Stimulated activated naive B cell treated with anti-CD40 and anti-IgM and Interleukin-4, amounts not matched to agents 10 μg/mL and 1 μg/mL and 100 μg/mL, for 72 hours (primary cell): ENCODE results near the gene IVNS1ABP.
"Not testable (repeated sequence)": the region's sequence is repeated elsewhere in the genome, so short reads cannot be mapped to it uniquely, and the experiment has no call there.

ENCODE experiments used
- ATAC-seq, 2 donors: fragments of 150-1000 bp; cut with Tn5 transposase; replicated peaks; 2 replicates each; pipeline ENCODE4 v1.10.0; 2021; ENCODE audit warnings: moderate library complexity in 1 of 2
- DNase-seq: peaks from one replicate; pipeline ENCODE4 v3.0.0; 2021
- H3K27ac Mint-ChIP-seq: one replicate; pipeline ENCODE4 v1.8.0; 2022; ENCODE audit warnings: mild to moderate bottlenecking, mixed read lengths
- H3K27me3 Mint-ChIP-seq, 2 donors: one replicate each; pipeline ENCODE4 v1.8.0; 2022; ENCODE audit warnings: mixed read lengths in 2 of 2
- H3K36me3 Mint-ChIP-seq, 2 donors: one replicate each; pipeline ENCODE4 v1.8.0; 2022; ENCODE audit warnings: mixed read lengths in 2 of 2, mild to moderate bottlenecking in 1 of 2
- H3K4me1 Mint-ChIP-seq, 2 donors: one replicate each; pipeline ENCODE4 v1.8.0; 2022; ENCODE audit warnings: mixed read lengths in 2 of 2, mild to moderate bottlenecking in 1 of 2
- H3K4me3 Mint-ChIP-seq, 2 donors: one replicate each; pipeline ENCODE4 v1.8.0; 2022; ENCODE audit warnings: mild to moderate bottlenecking in 2 of 2, mixed read lengths in 2 of 2, moderate library complexity in 1 of 2
- H3K9me3 Mint-ChIP-seq, 2 donors: one replicate each; pipeline ENCODE4 v1.8.0; 2022; ENCODE audit warnings: mixed read lengths in 2 of 2, mild to moderate bottlenecking in 1 of 2

IVNS1ABP gene

GRCh38 chr1:185343306-185343705 is 26.3 kb upstream of the IVNS1ABP start:
- H3K4me1 Mint-ChIP-seq, result peaks cover 29 to 40% of the 10 kb centered on the region in 2 donors
- ATAC-seq, result no peak
- H3K27ac Mint-ChIP-seq, result no peak overlapping the region
- no peaks in the 10 kb centered on the region for H3K9me3 Mint-ChIP-seq
- no peaks in the 10 kb centered on the region for H3K27me3 Mint-ChIP-seq
- H3K4me3 Mint-ChIP-seq, result no peak overlapping the region
- DNase-seq, result no peak
- no peaks in the 10 kb centered on the region for H3K36me3 Mint-ChIP-seq

- H3K4me3 Mint-ChIP-seq, result no peak overlapping the region
- H3K4me1 Mint-ChIP-seq, result peaks cover 29 to 40% of the 10 kb centered on the region in 2 donors
- no peaks in the 10 kb centered on the region for H3K36me3 Mint-ChIP-seq
- ATAC-seq (no peak), DNase-seq (no peak)
- no peaks in the 10 kb centered on the region for H3K27me3 Mint-ChIP-seq
- no peak overlapping the region for H3K27ac Mint-ChIP-seq
- no peaks in the 10 kb centered on the region for H3K9me3 Mint-ChIP-seq
These were observed 25.7 kb upstream of the IVNS1ABP start for GRCh38 chr1:185342672-185343259.

- Mint-ChIP-seq H3K27ac (no peak overlapping the region), H3K4me1 (peaks cover 29 to 45% of the 10 kb centered on the region in 2 donors), H3K36me3 (no peaks in the 10 kb centered on the region), H3K27me3 (no peaks in the 10 kb centered on the region), H3K4me3 (no peak overlapping the region), H3K9me3 (no peaks in the 10 kb centered on the region)
- DNase-seq (no peak), ATAC-seq (no peak)
These were observed 25.0 kb upstream of the IVNS1ABP start for GRCh38 chr1:185342017-185342416.

- H3K27ac Mint-ChIP-seq, result no peak overlapping the region
- no peak for DNase-seq
- H3K4me3 Mint-ChIP-seq, result no peak overlapping the region
- no peaks in the 10 kb centered on the region for H3K36me3 Mint-ChIP-seq
- ATAC-seq, result no peak
- peaks cover 28 to 39% of the 10 kb centered on the region in 2 donors for H3K4me1 Mint-ChIP-seq
- H3K27me3 Mint-ChIP-seq, result no peaks in the 10 kb centered on the region
- no peaks in the 10 kb centered on the region for H3K9me3 Mint-ChIP-seq
These were observed 24.2 kb upstream of the IVNS1ABP start for GRCh38 chr1:185341196-185341781.

DNA sequence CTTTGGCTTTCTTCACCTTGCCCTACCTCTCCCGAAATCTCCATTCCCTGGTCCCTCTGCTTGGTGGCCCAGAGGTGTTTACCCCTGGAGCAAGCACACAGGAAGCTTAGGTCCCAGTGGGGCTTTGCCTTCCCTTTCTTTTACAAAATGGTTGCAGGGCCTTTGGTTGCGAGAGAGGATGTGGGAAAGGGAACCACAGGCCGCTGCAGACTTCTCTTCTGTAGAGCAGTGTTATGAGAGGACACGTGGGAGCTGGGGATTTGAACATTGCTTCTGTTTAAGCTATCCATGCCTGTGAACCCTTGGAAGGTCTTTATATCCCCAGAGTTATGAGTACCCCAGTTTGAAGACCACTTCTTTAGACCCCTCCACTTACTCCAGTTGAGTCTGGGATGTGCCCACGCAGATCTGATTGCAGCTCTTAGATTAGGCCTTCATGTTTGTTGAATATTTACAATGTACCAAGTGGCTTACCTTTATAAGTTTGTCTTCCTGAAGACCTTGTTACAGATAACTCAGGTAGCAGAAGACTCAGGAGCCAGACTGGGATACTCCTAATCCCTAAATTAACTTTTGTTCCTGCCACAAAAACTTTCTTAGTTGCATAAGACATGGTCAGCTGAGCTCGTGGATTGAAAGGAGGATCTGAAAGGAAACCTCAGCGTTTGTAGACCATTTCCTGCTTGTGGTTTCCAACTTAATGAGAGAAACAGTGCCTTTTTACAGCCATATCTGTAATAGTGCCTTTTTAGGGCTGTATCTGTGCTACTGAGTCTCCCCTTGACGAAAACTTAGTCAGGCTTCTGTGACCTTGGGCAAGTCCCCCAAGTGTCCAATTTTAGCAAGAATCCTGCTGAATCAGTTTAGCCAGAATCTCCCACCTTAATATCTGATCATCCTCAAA is 21.9 kb upstream of the IVNS1ABP start:
- DNase-seq (peak; percentile 51), ATAC-seq (peak; percentile 95 to 97)
- no peaks in the 10 kb centered on the region for H3K9me3 Mint-ChIP-seq
- no peaks in the 10 kb centered on the region for H3K36me3 Mint-ChIP-seq
- H3K4me3 Mint-ChIP-seq, result peak overlapping the region; percentile 21 to 45
- H3K4me1 Mint-ChIP-seq, result peaks cover 21 to 25% of the 10 kb centered on the region in 2 donors
- peak overlapping the region; percentile 74 for H3K27ac Mint-ChIP-seq
- no peaks in the 10 kb centered on the region for H3K27me3 Mint-ChIP-seq

DNA sequence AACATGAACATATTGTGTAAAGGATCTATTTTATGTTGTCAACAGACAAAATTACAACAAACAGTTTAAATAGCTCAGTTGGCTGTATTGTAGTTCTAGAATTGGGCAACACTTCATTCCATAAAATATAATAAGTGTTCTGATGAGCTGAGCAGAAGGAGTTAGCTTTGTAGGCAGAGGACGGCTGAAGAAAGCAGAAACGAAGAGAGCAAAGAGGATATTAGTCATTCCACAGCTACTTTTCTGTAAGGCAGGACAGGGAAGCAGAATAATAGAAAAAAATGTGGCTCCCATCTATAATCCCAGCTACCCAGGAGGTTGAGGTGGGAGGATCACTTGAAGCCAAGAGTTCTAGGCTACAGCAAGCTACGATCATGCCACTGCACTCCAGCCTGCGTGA is 20.2 kb upstream of the IVNS1ABP start:
- DNase-seq, result no peak
- Mint-ChIP-seq H3K27ac (peak overlapping the region; percentile 17), H3K4me1 (peaks cover 21 to 25% of the 10 kb centered on the region in 2 donors), H3K4me3 (no peak overlapping the region), H3K9me3 (no peaks in the 10 kb centered on the region), H3K27me3 (no peaks in the 10 kb centered on the region), H3K36me3 (no peaks in the 10 kb centered on the region)
- ATAC-seq, result no peak

DNA sequence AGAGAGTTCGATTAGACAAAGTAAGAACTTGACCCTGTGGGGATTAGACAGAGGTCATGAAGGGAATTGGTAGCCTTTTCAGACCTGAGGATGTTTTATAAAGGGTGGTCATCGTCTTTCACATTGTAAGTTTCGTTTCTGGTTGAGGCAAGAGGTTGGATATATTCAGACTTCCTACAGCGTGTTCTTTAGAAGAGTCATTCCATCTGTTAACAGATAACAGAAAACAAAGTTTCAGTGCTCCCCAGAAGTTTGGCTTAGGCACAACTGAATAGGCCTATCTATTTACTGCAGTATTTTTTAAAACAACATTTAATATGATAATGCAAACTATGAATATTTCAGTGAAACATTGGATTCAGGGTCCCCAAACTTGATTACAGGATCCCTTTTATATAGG is 17.1 kb upstream of the IVNS1ABP start:
- H3K9me3 Mint-ChIP-seq, result no peaks in the 10 kb centered on the region
- H3K4me3 Mint-ChIP-seq, result no peak overlapping the region
- H3K4me1 Mint-ChIP-seq, result peaks cover 7 to 15% of the 10 kb centered on the region in 2 donors
- no peaks in the 10 kb centered on the region for H3K36me3 Mint-ChIP-seq
- DNase-seq, result no peak
- no peaks in the 10 kb centered on the region for H3K27me3 Mint-ChIP-seq
- H3K27ac Mint-ChIP-seq, result no peak overlapping the region
- ATAC-seq, result no peak

DNA sequence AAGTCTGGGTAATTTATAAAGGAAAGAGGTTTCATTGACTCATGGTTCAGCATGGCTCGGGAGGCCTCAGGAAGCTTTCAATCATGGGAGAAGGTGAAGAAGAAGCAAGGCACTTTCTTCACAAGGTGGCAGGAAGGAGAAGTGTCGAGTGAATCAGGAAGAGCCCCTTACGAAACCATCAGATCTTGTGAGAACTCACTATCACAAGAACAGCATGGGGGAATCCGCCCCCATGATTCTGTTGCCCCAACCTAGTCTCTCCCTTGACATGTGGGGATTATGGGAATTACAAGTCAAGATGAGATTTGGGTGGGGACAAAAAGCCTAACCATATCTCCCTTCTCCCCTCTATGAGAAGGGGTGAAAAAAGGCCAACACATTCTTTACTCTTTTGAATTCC is 11.2 kb upstream of the IVNS1ABP start:
- no peak overlapping the region for H3K27ac Mint-ChIP-seq
- no peaks in the 10 kb centered on the region for H3K9me3 Mint-ChIP-seq
- ATAC-seq, result no peak
- no peak for DNase-seq
- H3K36me3 Mint-ChIP-seq, result no peaks in the 10 kb centered on the region
- no peaks in the 10 kb centered on the region for H3K27me3 Mint-ChIP-seq
- no peak overlapping the region for H3K4me3 Mint-ChIP-seq
- no peaks in the 10 kb centered on the region for H3K4me1 Mint-ChIP-seq

GRCh38 chr1:185325413-185325812 is 8.4 kb upstream of the IVNS1ABP start:
- ATAC-seq, result no peak
- H3K4me3 Mint-ChIP-seq, result no peak overlapping the region
- no peaks in the 10 kb centered on the region for H3K27me3 Mint-ChIP-seq
- peaks cover 0 to 2% of the 10 kb centered on the region in 2 donors for H3K9me3 Mint-ChIP-seq
- peaks cover 1 to 6% of the 10 kb centered on the region in 2 donors for H3K36me3 Mint-ChIP-seq
- H3K27ac Mint-ChIP-seq, result no peak overlapping the region
- no peak for DNase-seq
- peaks cover 0 to 2% of the 10 kb centered on the region in 2 donors for H3K4me1 Mint-ChIP-seq

DNA sequence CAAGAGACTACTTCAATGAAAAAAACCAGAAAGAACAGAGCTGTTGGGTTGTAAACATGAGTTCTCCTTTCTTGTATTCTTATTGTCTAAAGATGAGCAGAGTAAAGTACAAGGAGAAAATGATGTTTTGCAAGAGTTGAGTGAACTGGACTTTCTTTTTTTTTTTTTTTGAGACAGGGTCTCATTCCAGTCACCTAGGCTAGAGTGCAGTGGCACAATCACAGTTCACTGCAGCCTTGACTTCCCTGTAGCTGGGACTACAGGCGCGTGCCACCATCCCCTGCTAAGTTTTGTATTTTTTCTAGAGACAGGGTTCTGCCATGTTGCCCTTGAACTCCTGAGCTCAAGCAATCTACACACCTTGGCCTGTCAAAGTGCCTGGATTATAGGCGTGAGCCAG is 7.1 kb upstream of the IVNS1ABP start:
- Mint-ChIP-seq H3K27me3 (no peaks in the 10 kb centered on the region), H3K4me1 (peaks cover 0 to 2% of the 10 kb centered on the region in 2 donors), H3K4me3 (no peak overlapping the region), H3K27ac (no peak overlapping the region), H3K36me3 (peaks cover 1 to 7% of the 10 kb centered on the region in 2 donors), H3K9me3 (peaks cover 0 to 2% of the 10 kb centered on the region in 2 donors)
- DNase-seq (no peak), ATAC-seq (no peak)

DNA sequence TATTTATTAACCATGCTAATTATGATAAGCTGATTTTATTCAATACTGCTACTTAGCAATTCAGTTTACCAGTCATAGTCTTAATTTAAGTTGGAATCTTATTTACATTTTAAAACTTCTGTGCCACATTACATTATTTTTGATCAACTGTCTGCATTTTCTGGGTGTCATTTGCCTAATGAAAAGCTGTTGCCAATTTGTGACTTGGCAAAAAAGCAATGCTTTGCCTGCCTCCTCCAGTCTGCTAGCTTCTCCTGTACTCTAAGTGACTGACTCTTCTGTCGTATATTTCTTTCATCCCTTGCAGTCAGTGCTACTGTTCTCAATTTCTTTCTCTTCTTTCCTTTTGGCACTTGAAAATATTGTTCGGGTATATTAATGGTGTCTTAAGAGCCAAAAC is 5.6 kb upstream of the IVNS1ABP start:
- Mint-ChIP-seq H3K9me3 (peaks cover 0 to 2% of the 10 kb centered on the region in 2 donors), H3K27me3 (no peaks in the 10 kb centered on the region), H3K4me1 (peaks cover 6 to 8% of the 10 kb centered on the region in 2 donors), H3K36me3 (peaks cover 1 to 7% of the 10 kb centered on the region in 2 donors), H3K27ac (no peak overlapping the region), H3K4me3 (no peak overlapping the region)
- no peak for ATAC-seq
- no peak for DNase-seq

DNA sequence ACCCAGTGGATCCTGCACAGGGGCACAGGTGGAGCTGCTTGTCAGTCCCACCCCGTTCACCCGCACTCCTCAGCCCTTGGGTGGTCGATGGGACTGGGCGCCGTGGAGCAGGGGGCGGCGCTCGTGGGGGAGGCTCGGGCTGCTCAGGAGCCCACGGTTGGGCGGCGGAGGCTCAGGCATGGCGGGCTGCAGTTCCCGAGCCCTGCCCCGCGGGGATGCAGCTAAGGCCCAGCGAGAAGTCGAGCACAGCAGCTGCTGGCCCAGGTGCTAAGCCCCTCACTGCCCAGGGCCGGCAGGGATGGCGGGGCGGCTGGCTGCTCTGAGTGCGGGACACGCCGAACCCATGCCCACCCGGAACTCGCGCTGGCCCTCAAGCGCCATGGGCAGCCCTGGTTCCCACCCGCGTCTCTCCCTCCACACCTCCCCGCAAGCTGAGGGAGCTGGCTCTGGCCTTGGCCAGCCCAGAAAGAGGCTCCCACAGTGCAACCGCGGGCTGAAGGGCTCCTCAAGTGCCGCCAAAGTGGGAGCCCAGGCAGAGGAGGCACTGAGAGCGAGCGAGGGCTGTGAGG is 4.7 kb upstream of the IVNS1ABP start:
- H3K36me3 Mint-ChIP-seq, H3K27ac Mint-ChIP-seq, H3K4me1 Mint-ChIP-seq, H3K4me3 Mint-ChIP-seq, H3K9me3 Mint-ChIP-seq, DNase-seq, H3K27me3 Mint-ChIP-seq, ATAC-seq: not testable (repeated sequence)

DNA sequence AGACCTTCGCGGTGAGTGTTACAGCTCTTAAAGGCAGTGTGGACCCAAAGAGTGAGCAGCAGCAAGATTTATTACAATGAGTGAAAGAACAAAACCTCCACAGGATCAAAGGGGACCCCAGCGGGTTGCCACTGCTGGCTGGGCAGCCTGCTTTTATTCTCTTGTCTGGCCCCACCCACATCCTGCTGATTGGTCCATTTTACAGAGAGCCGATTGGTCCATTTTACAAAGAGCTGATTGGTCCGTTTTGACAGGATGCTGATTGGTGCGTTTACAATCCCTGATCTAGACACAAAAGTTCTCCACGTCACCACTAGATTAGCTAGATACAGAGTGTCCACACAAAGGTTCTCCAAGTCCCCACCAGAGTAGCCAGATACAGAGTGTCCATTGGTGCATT is 4.1 kb upstream of the IVNS1ABP start:
- not testable (repeated sequence) for H3K27me3 Mint-ChIP-seq, H3K4me1 Mint-ChIP-seq, DNase-seq, H3K4me3 Mint-ChIP-seq, H3K27ac Mint-ChIP-seq, H3K9me3 Mint-ChIP-seq, ATAC-seq, H3K36me3 Mint-ChIP-seq

DNA sequence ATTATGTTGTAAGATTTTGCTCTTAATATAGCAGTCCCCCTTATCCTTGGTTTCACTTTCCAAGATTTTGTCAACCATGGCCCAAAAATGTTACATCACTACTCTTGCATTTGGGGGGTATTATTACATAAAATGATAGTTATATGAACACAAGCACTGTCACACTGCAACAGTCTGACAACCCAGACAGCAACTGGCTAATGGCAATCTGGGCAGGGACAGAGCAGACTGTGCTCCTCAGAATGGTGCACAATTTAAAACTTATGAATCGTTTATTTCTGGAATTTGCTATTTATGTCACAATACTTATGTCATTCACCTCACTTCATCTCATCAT is 2.1 kb upstream of the IVNS1ABP start:
- ATAC-seq, result no peak
- no peak overlapping the region for H3K27ac Mint-ChIP-seq
- no peaks in the 10 kb centered on the region for H3K27me3 Mint-ChIP-seq
- peaks cover 0 to 2% of the 10 kb centered on the region in 2 donors for H3K9me3 Mint-ChIP-seq
- DNase-seq, result no peak
- H3K4me3 Mint-ChIP-seq, result no peak overlapping the region
- H3K36me3 Mint-ChIP-seq, result peaks cover 3 to 10% of the 10 kb centered on the region in 2 donors
- peaks cover 17 to 25% of the 10 kb centered on the region in 2 donors for H3K4me1 Mint-ChIP-seq
